H1 (cell line): ENCODE measurements around the gene SLMAP. TPM values are rescaled to one million over a fixed set of nuclear protein-coding genes. Genes with fewer than 3 reads are reported as not detected.

Source experiments
- BCL11A ChIP-seq, 2 experiments: IDR thresholded peaks; one replicate each; pipeline ENCODE4 v1.6.1; 2011; ENCODE audit warnings: low read depth in 2 of 2, low read length in 2 of 2, mild to moderate bottlenecking in 2 of 2
- BRCA1 ChIP-seq: IDR thresholded peaks from 2 replicates; pipeline ENCODE4 v1.6.1; 2012; ENCODE audit warnings: low read depth, low read length, improper control_type of control experiment
- FOSL1 ChIP-seq: IDR thresholded peaks from 2 replicates; pipeline ENCODE4 v1.6.1; 2011; ENCODE audit warnings: mild to moderate bottlenecking, low read depth, low read length, moderate library complexity; ENCODE audit not compliant: insufficient read depth
- HDAC6 ChIP-seq: IDR thresholded peaks from one replicate; pipeline ENCODE4 v1.7.1; 2012; ENCODE audit warnings: low read depth, mild to moderate bottlenecking, inconsistent platforms, low read length, moderate library complexity
- JUN ChIP-seq: IDR thresholded peaks from 2 replicates; pipeline ENCODE4 v1.6.1; 2011; ENCODE audit warnings: low read depth, mild to moderate bottlenecking, improper control_type of control experiment, low read length
- NRF1 ChIP-seq: IDR thresholded peaks from 2 replicates; pipeline ENCODE4 v1.6.1; 2011; ENCODE audit warnings: mild to moderate bottlenecking, low read depth, low read length, improper control_type of control experiment
- PHF8 ChIP-seq: fragments of 200-600 bp; sonication (generic); conservative IDR thresholded peaks from 2 replicates; pipeline ENCODE4 v1.7.1; 2012; ENCODE audit warnings: low read depth, mild to moderate bottlenecking, inconsistent platforms, low read length, moderate library complexity
- POLR2AphosphoS5 ChIP-seq: IDR thresholded peaks from 2 replicates; pipeline ENCODE4 v1.6.1; 2011; ENCODE audit warnings: low read depth, low read length
- POU5F1 ChIP-seq: IDR thresholded peaks from 2 replicates; pipeline ENCODE4 v1.6.1; 2011; ENCODE audit warnings: low read depth, mild to moderate bottlenecking, low read length, moderate library complexity
- SIRT6 ChIP-seq: IDR thresholded peaks from one replicate; pipeline ENCODE4 v1.7.1; 2012; ENCODE audit warnings: low read length, inconsistent platforms
- TAF1 ChIP-seq: IDR thresholded peaks from 2 replicates; pipeline ENCODE4 v1.6.1; 2011; ENCODE audit warnings: mild to moderate bottlenecking, low read depth, low read length
- TCF12 ChIP-seq: IDR thresholded peaks from 2 replicates; pipeline ENCODE4 v1.6.1; 2011; ENCODE audit warnings: low read depth, mild to moderate bottlenecking, low read length
- polyA plus RNA-seq, 7 experiments: library from polyadenylated mRNA; depleted of rRNA in 3 of 7; stranded (reverse) in 5 of 7; unstranded in 2 of 7; fragments of >200 nt in 5 of 7; fragments of 200-250 nt in 2 of 7; gene quantifications; 1 replicate in 5 of 7; 2 replicates in 1 of 7; 4 replicates in 1 of 7; pipeline versions ENCODE4 v1.2.1 to v1.2.3, GENCODE V29; 2011 to 2013; ENCODE audit warnings: missing spikeins in 2 of 7, mixed read lengths in 2 of 7
- total RNA-seq: library from RNA; stranded (reverse); fragmentation: NEBNext Ultra II Directional; extraction: Animal tissue kit (Norgen Biotek cat#: 25700); gene quantifications from 2 replicates; pipeline ENCODE4 v1.2.1, GENCODE V29; 2021

The SLMAP gene
- total and polyA plus RNA-seq, 2 of the 8 experiments (the other 6 are each of a cell fraction or from before 2014, with no cell fraction given): 13.6 to 70.4 TPM

DNA sequence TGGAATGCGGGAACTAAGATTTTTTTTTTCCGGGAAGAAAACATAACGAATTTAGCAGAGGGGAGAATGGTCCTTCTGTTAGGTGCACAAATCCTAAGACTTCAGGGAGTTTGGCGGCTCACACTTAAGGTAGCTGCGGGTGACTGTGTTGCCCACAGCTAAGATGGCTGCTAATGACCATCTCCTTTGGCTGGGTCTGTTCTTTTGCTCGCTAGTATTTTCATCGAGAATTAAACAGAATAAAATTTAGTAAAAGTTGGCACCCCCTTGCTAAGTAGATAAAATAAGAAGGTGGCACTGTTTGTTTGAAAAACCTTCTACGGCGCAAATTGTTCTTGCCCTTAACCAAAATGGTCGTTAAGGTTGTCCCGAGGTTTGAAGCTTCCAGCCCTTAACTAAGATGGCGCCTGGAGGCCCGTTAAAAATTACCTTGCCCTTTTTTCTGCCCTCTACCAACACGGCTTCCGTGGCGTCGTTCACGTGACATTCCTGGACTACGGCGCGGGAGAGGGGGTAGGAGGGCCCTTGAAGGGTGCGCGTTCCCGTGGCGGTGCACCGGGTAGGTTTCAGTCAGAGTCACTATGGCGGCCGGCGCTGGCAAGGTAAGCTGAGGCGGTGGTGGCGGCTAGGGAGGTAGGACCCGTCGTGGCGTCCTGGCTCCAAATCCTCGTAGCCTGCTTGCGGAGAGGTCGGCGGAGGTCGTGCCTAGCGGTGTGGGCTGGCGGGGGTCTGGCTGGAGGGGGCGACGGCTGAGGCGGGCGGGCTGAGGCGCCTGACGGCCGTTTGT lies at the start of gene SLMAP (continued):
- TF ChIP-seq POU5F1: no peak
- TF ChIP-seq FOSL1: no peak
- TF ChIP-seq TCF12: no peak
- no peak for TF ChIP-seq NRF1
- no peak for TF ChIP-seq JUN
- no peak for TF ChIP-seq HDAC6
- TF ChIP-seq BRCA1: no peak
- TF ChIP-seq BCL11A (IDR thresholded peaks at IDR 0.05; ENCODE audit: low read depth in 2 of 2, low read length in 2 of 2): no peak
- TF ChIP-seq PHF8: peak; percentile 87
- TF ChIP-seq POLR2AphosphoS5: peak; percentile 93
- TF ChIP-seq SIRT6: no peak
- peak; percentile 96 for TF ChIP-seq TAF1
- TF ChIP-seq, all 59 proteins: peak for 23
